GM23338 (cell line): ENCODE measurements around the gene LMO7. TPM values are rescaled to one million over a fixed set of nuclear protein-coding genes. Genes with fewer than 3 reads are reported as not detected.

Experiments used
- ATAC-seq: fragments of 200-7000 bp; cut with Tn5 transposase; 3 replicates; pipeline ENCODE4 v1.9.1; 2020
- DNase-seq: peaks from one replicate; pipeline ENCODE4 v3.0.0-alpha.2; 2015; ENCODE audit warnings: low spot score
- H2AFZ ChIP-seq: fragments of 200-600 bp; sonication (generic); 2 replicates; pipeline ENCODE4 v1.8.0; 2016; ENCODE audit warnings: antibody characterized with exemption, mild to moderate bottlenecking, moderate library complexity
- H3F3A ChIP-seq: fragments of 200-600 bp; sonication (generic); replicated peaks from 2 replicates; pipeline ENCODE4 v1.8.0; 2017; ENCODE audit warnings: antibody characterized with exemption, mixed run types, low read depth
- H3K27ac ChIP-seq: fragments of 200-600 bp; sonication (generic); 2 replicates; pipeline ENCODE4 v1.6.1; 2016; ENCODE audit warnings: low read depth
- H3K27me3 ChIP-seq: fragments of 200-600 bp; sonication (generic); 2 replicates; pipeline ENCODE4 v1.8.0; 2016; ENCODE audit warnings: mild to moderate bottlenecking, mixed run types, moderate library complexity; ENCODE audit not compliant: insufficient read depth
- H3K36me3 ChIP-seq: fragments of 200-600 bp; sonication (generic); 2 replicates; pipeline ENCODE4 v1.8.0; 2016; ENCODE audit warnings: mild to moderate bottlenecking; ENCODE audit not compliant: insufficient read depth
- H3K4me1 ChIP-seq: fragments of 200-600 bp; sonication (generic); 2 replicates; pipeline ENCODE4 v1.8.0; 2016; ENCODE audit warnings: mild to moderate bottlenecking, moderate library complexity; ENCODE audit not compliant: insufficient read depth
- H3K4me2 ChIP-seq: fragments of 200-600 bp; sonication (generic); 2 replicates; pipeline ENCODE4 v1.7.1; 2017; ENCODE audit warnings: mixed run types
- H3K4me3 ChIP-seq: fragments of 200-600 bp; sonication (generic); 2 replicates; pipeline ENCODE4 v1.6.1; 2016; ENCODE audit warnings: mixed run types
- H3K79me2 ChIP-seq: fragments of 200-600 bp; sonication (generic); replicated peaks from 2 replicates; pipeline ENCODE4 v1.8.0; 2017; ENCODE audit warnings: mild to moderate bottlenecking; ENCODE audit not compliant: insufficient read depth
- H3K9me2 ChIP-seq: fragments of 200-600 bp; sonication (generic); 2 replicates; pipeline ENCODE4 v1.8.0; 2017; ENCODE audit not compliant: insufficient read depth
- H4K20me1 ChIP-seq: fragments of 200-600 bp; sonication (generic); replicated peaks from 2 replicates; pipeline ENCODE4 v1.8.0; 2017; ENCODE audit warnings: mild to moderate bottlenecking; ENCODE audit not compliant: insufficient read depth
- H3K27ac Mint-ChIP-seq: 2 replicates; pipeline ENCODE4 v1.8.0; 2020; ENCODE audit warnings: inconsistent platforms, mild to moderate bottlenecking, moderate library complexity, mixed read lengths
- H3K27me3 Mint-ChIP-seq: 3 replicates; pipeline ENCODE4 v1.8.0; 2022; ENCODE audit warnings: low read depth, mild to moderate bottlenecking, moderate library complexity, mixed read lengths, inconsistent platforms; ENCODE audit not compliant: insufficient read depth, poor library complexity
- H3K36me3 Mint-ChIP-seq: 3 replicates; pipeline ENCODE4 v1.8.0; 2021; ENCODE audit warnings: low read depth, mild to moderate bottlenecking, inconsistent platforms, moderate library complexity, mixed read lengths
- H3K4me1 Mint-ChIP-seq: 3 replicates; pipeline ENCODE4 v1.8.0; 2020; ENCODE audit warnings: mild to moderate bottlenecking, inconsistent platforms, mixed read lengths
- H3K4me3 Mint-ChIP-seq: 3 replicates; pipeline ENCODE4 v1.8.0; 2021; ENCODE audit warnings: moderate library complexity, mild to moderate bottlenecking, inconsistent platforms, mixed read lengths
- H3K9me3 Mint-ChIP-seq: 3 replicates; pipeline ENCODE4 v1.8.0; 2020; ENCODE audit warnings: moderate library complexity, mild to moderate bottlenecking, inconsistent platforms, mixed read lengths
- EZH2phosphoT487 ChIP-seq: fragments of 200-600 bp; sonication (generic); IDR thresholded peaks from one replicate; pipeline ENCODE4 v1.8.1; 2018; ENCODE audit warnings: antibody characterized with exemption; ENCODE audit not compliant: unreplicated experiment
- NANOG ChIP-seq: IDR thresholded peaks from 2 replicates; pipeline ENCODE4 v1.6.1; 2016; ENCODE audit warnings: antibody characterized with exemption, borderline replicate concordance
- POLR2AphosphoS5 ChIP-seq: IDR thresholded peaks from 2 replicates; pipeline ENCODE4 v1.6.1; 2016; ENCODE audit warnings: antibody characterized with exemption, low read depth
- STAT1 ChIP-seq: IDR thresholded peaks from one replicate; pipeline ENCODE4 v1.6.1; 2016; ENCODE audit warnings: antibody characterized with exemption; ENCODE audit not compliant: unreplicated experiment
- ZNF114 ChIP-seq: fragments of 250-450 bp; sonication (Bioruptor Pico); IDR thresholded peaks from 2 replicates; pipeline ENCODE4 v1.5.0; 2020; ENCODE audit warnings: mild to moderate bottlenecking, moderate library complexity
- ZNF462 ChIP-seq: fragments of 250-450 bp; sonication (Bioruptor Pico); IDR thresholded peaks from 2 replicates; pipeline ENCODE4 v1.5.0; 2020; ENCODE audit warnings: mild to moderate bottlenecking, moderate library complexity
- polyA plus RNA-seq: library from polyadenylated mRNA; unstranded; fragments of >200 nt; fragmentation: Nextera tagmentation; extraction: Ambion mirVana; gene quantifications from 2 replicates; pipeline ENCODE4 v1.2.1, GENCODE V29; 2016
- total RNA-seq: library from RNA; depleted of rRNA; stranded (reverse); fragments of >200 nt; shearing (Covaris generic); gene quantifications from 2 replicates; pipeline ENCODE4 v1.2.3, GENCODE V29; 2014
- TF ChIP-seq, protein P1 (sequence below), 2 experiments: fragments of 200-600 bp in 1 of 2; sonication (generic) in 1 of 2; conservative IDR thresholded peaks; 2 replicates each; pipeline versions ENCODE4 v1.5.1 to v1.6.1; 2016 to 2017; ENCODE audit warnings: antibody characterized with exemption in 2 of 2, low read depth in 2 of 2, mild to moderate bottlenecking in 2 of 2, moderate library complexity in 1 of 2

Gene LMO7
- total and polyA plus RNA-seq, 2 experiments from 2014 or later: 22.3 to 26.9 TPM

GRCh38 chr13:75801388-75801945, 165.3 kb downstream of the LMO7 start (continued):
- TF ChIP-seq ZNF462 (no peak), STAT1 (no peak), EZH2phosphoT487 (no peak), NANOG (no peak)

DNA sequence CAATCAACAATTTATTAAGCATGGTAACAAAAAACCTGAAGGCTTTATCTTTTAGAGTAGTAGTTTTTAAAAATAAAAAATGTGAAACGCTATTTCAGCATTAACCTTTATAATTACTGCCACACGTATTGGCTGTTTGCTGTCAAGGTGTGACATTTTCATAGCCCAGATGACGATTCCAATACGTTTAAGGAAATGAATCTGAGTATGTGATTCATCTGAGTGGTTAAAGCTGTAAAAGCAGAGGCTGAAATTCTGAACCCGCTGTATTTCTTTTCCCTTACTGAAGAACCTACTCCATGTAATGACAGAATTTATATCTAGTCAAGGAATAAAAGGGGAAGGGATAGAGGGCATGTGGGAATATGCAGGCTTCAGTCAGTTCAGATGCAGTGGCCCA, 166.0 kb downstream of the LMO7 start:
- peaks cover 58% of the 10 kb centered on the region for H3K4me1 ChIP-seq
- peak overlapping the region; percentile 86 for H3K27ac ChIP-seq
- no peak for DNase-seq
- Mint-ChIP-seq H3K9me3 (no peaks in the 10 kb centered on the region), H3K36me3 (peaks cover 8% of the 10 kb centered on the region; the same call in 2 of the 3 replicates), H3K4me1 (peaks cover 82% of the 10 kb centered on the region), H3K4me3 (peak overlapping the region; percentile 41; the same call in 2 of the 3 replicates), H3K27ac (peak overlapping the region; percentile 96), H3K27me3 (peaks cover 8% of the 10 kb centered on the region)
- no peaks in the 10 kb centered on the region for H3K79me2 ChIP-seq
- H3K27me3 ChIP-seq: no peaks in the 10 kb centered on the region
- peak overlapping the region; percentile 66 for H3K4me2 ChIP-seq
- ATAC-seq: no peak
- peaks cover 4% of the 10 kb centered on the region; the same call in 1 of the 2 replicates for H3F3A ChIP-seq
- H4K20me1 ChIP-seq: no peaks in the 10 kb centered on the region
- H3K36me3 ChIP-seq: no peaks in the 10 kb centered on the region
- H2AFZ ChIP-seq: no peak overlapping the region
- H3K4me3 ChIP-seq: no peak overlapping the region
- no peaks in the 10 kb centered on the region for H3K9me2 ChIP-seq
- no peak for TF ChIP-seq ZNF114 (CRISPR knock-in tag)
- no peak for TF ChIP-seq POLR2AphosphoS5
- TF ChIP-seq ZNF462: no peak
- TF ChIP-seq, protein P1, sequence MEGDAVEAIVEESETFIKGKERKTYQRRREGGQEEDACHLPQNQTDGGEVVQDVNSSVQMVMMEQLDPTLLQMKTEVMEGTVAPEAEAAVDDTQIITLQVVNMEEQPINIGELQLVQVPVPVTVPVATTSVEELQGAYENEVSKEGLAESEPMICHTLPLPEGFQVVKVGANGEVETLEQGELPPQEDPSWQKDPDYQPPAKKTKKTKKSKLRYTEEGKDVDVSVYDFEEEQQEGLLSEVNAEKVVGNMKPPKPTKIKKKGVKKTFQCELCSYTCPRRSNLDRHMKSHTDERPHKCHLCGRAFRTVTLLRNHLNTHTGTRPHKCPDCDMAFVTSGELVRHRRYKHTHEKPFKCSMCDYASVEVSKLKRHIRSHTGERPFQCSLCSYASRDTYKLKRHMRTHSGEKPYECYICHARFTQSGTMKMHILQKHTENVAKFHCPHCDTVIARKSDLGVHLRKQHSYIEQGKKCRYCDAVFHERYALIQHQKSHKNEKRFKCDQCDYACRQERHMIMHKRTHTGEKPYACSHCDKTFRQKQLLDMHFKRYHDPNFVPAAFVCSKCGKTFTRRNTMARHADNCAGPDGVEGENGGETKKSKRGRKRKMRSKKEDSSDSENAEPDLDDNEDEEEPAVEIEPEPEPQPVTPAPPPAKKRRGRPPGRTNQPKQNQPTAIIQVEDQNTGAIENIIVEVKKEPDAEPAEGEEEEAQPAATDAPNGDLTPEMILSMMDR (conservative IDR thresholded peaks at IDR 0.05; ENCODE audit: low read depth in 2 of 2): no peak
- no peak for TF ChIP-seq STAT1
